Bronchial epithelial cell (primary cell): ENCODE measurements around the gene LGSN. TPM values are rescaled to one million over a fixed set of nuclear protein-coding genes. Genes with fewer than 3 reads are reported as not detected.
"Not testable (repeated sequence)": the region's sequence is repeated elsewhere in the genome, so short reads cannot be mapped to it uniquely, and the experiment has no call there.

Experiments
- DNase-seq: peaks from one replicate; pipeline ENCODE4 v3.0.0-alpha.2; 2010; ENCODE audit warnings: low read depth
- FAIRE-seq: peaks from 2 replicates; lab custom pipeline; 2011; peaks lifted over from hg19 to GRCh38; lab: Jason Lieb, UNC
- H3K27me3 ChIP-seq: 2 replicates; pipeline ENCODE4 v1.5.1; 2011; ENCODE audit warnings: low read length; ENCODE audit not compliant: control insufficient read depth, insufficient read depth
- H3K36me3 ChIP-seq: 2 replicates; pipeline ENCODE4 v1.5.1; 2011; ENCODE audit warnings: low read length; ENCODE audit not compliant: control insufficient read depth, insufficient read depth
- H3K4me3 ChIP-seq: 2 replicates; pipeline ENCODE4 v1.5.1; 2011; ENCODE audit warnings: mild to moderate bottlenecking, low read depth, low read length, control low read depth
- CTCF ChIP-seq: IDR thresholded peaks from 2 replicates; pipeline ENCODE4 v1.5.1; 2011; ENCODE audit warnings: mild to moderate bottlenecking, moderate library complexity, low read length, control low read depth, inconsistent platforms; ENCODE audit not compliant: insufficient read depth, severe bottlenecking
- total RNA-seq: library from RNA; depleted of rRNA; stranded (reverse); fragments of >200 nt; gene quantifications from 2 replicates; pipeline ENCODE4 v1.2.1, GENCODE V29; 2014

Gene LGSN
- total RNA-seq, 1 donor from 2014 or later = under 0.01 TPM

GRCh38 chr6:63346217-63346835, 26.5 kb upstream of the LGSN start:
- H3K36me3 ChIP-seq = no peaks in the 10 kb centered on the region
- no peak for TF ChIP-seq CTCF
- no peaks in the 10 kb centered on the region for H3K27me3 ChIP-seq
- FAIRE-seq (no peak), DNase-seq (no peak)
- no peak overlapping the region for H3K4me3 ChIP-seq

- DNase-seq (no peak), FAIRE-seq (no peak)
- H3K36me3 ChIP-seq = no peaks in the 10 kb centered on the region
- no peak overlapping the region for H3K4me3 ChIP-seq
- H3K27me3 ChIP-seq = no peaks in the 10 kb centered on the region
- no peak for TF ChIP-seq CTCF
Observed at GRCh38 chr6:63340351-63340750, 20.6 kb upstream of the LGSN start.

- H3K27me3 ChIP-seq, H3K4me3 ChIP-seq, H3K36me3 ChIP-seq, FAIRE-seq, DNase-seq: not testable (repeated sequence)
Observed at GRCh38 chr6:63334652-63335051, 14.9 kb upstream of the LGSN start.

GRCh38 chr6:63333440-63333839, 13.7 kb upstream of the LGSN start:
- no peak overlapping the region for H3K4me3 ChIP-seq
- no peak for DNase-seq
- FAIRE-seq = no peak
- TF ChIP-seq CTCF = no peak
- no peaks in the 10 kb centered on the region for H3K36me3 ChIP-seq
- H3K27me3 ChIP-seq = no peaks in the 10 kb centered on the region

GRCh38 chr6:63326630-63327029, 6.8 kb upstream of the LGSN start:
- not testable (repeated sequence) for H3K36me3 ChIP-seq, H3K27me3 ChIP-seq, FAIRE-seq, DNase-seq, H3K4me3 ChIP-seq

- no peak for TF ChIP-seq CTCF
Observed at GRCh38 chr6:63322981-63323380, 3.2 kb upstream of the LGSN start.

GRCh38 chr6:63321821-63322220, 2.0 kb upstream of the LGSN start:
- Histone ChIP-seq H3K36me3 (no peaks in the 10 kb centered on the region), H3K4me3 (no peak overlapping the region), H3K27me3 (peaks cover 2% of the 10 kb centered on the region)
- no peak for DNase-seq
- TF ChIP-seq CTCF = no peak
- FAIRE-seq = no peak

More at GRCh38 chr6:63322981-63323380, 3.2 kb upstream of the LGSN start:
- no peak for DNase-seq
- FAIRE-seq = no peak
- H3K4me3 ChIP-seq = no peak overlapping the region
- no peaks in the 10 kb centered on the region for H3K36me3 ChIP-seq
- H3K27me3 ChIP-seq = peaks cover 2% of the 10 kb centered on the region
